Mesenchymal stem cell (in vitro differentiated cells and primary cell): ENCODE data around the gene ANKRD12.

Source experiments
- DNase-seq: peaks from one replicate; pipeline ENCODE4 v3.0.0-alpha.2; 2013
- H2AFZ ChIP-seq: one replicate; pipeline ENCODE4 v1.6.1; 2013; ENCODE audit warnings: low read depth, mild to moderate bottlenecking, control low read depth, inconsistent platforms, low read length, moderate library complexity
- H2AK5ac ChIP-seq: 2 replicates; pipeline ENCODE4 v1.6.1; 2013; ENCODE audit warnings: low read length, moderate library complexity, mild to moderate bottlenecking, inconsistent platforms; ENCODE audit not compliant: severe bottlenecking
- H2BK120ac ChIP-seq: one replicate; pipeline ENCODE4 v1.6.1; 2013; ENCODE audit warnings: low read depth, mild to moderate bottlenecking, inconsistent platforms, low read length, moderate library complexity
- H2BK12ac ChIP-seq, 2 experiments: one replicate each; pipeline ENCODE4 v1.6.1; 2013; ENCODE audit warnings: inconsistent platforms in 2 of 2, low read length in 2 of 2, mild to moderate bottlenecking in 2 of 2, moderate library complexity in 2 of 2, control low read depth in 1 of 2
- H2BK15ac ChIP-seq: one replicate; pipeline ENCODE4 v1.6.1; 2013; ENCODE audit warnings: mild to moderate bottlenecking, low read depth, inconsistent platforms; ENCODE audit not compliant: poor library complexity, severe bottlenecking
- H2BK5ac ChIP-seq: 2 replicates; pipeline ENCODE4 v1.6.1; 2013; ENCODE audit warnings: low read depth, mild to moderate bottlenecking, low read length, control low read depth, inconsistent platforms; ENCODE audit not compliant: poor library complexity, severe bottlenecking
- H3K14ac ChIP-seq, 2 experiments: one replicate each; pipeline ENCODE4 v1.6.1; 2013; ENCODE audit warnings: inconsistent platforms in 2 of 2, low read length in 2 of 2, control low read depth in 1 of 2, mild to moderate bottlenecking in 1 of 2, moderate library complexity in 1 of 2
- H3K18ac ChIP-seq, 2 experiments: one replicate each; pipeline ENCODE4 v1.6.1; 2013; ENCODE audit warnings: inconsistent platforms in 2 of 2, low read length in 2 of 2, control low read depth in 1 of 2, low read depth in 1 of 2, mild to moderate bottlenecking in 1 of 2
- H3K23ac ChIP-seq, 2 experiments: one replicate each; pipeline ENCODE4 v1.6.1; 2013; ENCODE audit warnings: inconsistent platforms in 2 of 2, low read length in 2 of 2, mild to moderate bottlenecking in 2 of 2, moderate library complexity in 2 of 2, control low read depth in 1 of 2
- H3K27ac ChIP-seq: 2 replicates; pipeline ENCODE4 v1.5.1; 2013; ENCODE audit warnings: mild to moderate bottlenecking, moderate library complexity, low read length, control low read depth, inconsistent platforms; ENCODE audit not compliant: poor library complexity, severe bottlenecking
- H3K27me3 ChIP-seq, 2 experiments: 2 replicates each; pipeline versions ENCODE4 v1.6.1 to v1.7.0; 2013; ENCODE audit warnings: low read length in 2 of 2, mild to moderate bottlenecking in 2 of 2, moderate library complexity in 2 of 2, control low read depth in 1 of 2, inconsistent platforms in 1 of 2; ENCODE audit not compliant: control insufficient read depth in 1 of 2, insufficient read depth in 1 of 2
- H3K36me3 ChIP-seq, 2 experiments: 2 replicates each; pipeline versions ENCODE4 v1.6.1 to v1.7.0; 2013; ENCODE audit warnings: low read length in 2 of 2, control low read depth in 1 of 2, inconsistent platforms in 1 of 2, low read depth in 1 of 2, mild to moderate bottlenecking in 1 of 2; ENCODE audit not compliant: insufficient read depth in 2 of 2, control insufficient read depth in 1 of 2
- H3K4ac ChIP-seq, 2 experiments: one replicate each; pipeline ENCODE4 v1.6.1; 2013; ENCODE audit warnings: inconsistent platforms in 2 of 2, low read length in 2 of 2, mild to moderate bottlenecking in 2 of 2, moderate library complexity in 2 of 2, control low read depth in 1 of 2, low read depth in 1 of 2
- H3K4me1 ChIP-seq: 2 replicates; pipeline ENCODE4 v1.6.1; 2013; ENCODE audit warnings: low read depth, low read length, control low read depth; ENCODE audit not compliant: control insufficient read depth, insufficient read depth
- H3K4me2 ChIP-seq: 2 replicates; pipeline ENCODE4 v1.6.1; 2013; ENCODE audit warnings: low read length, mild to moderate bottlenecking, inconsistent platforms; ENCODE audit not compliant: poor library complexity, severe bottlenecking
- H3K4me3 ChIP-seq, 2 experiments: 2 replicates each; pipeline versions ENCODE4 v1.5.1 to v1.7.0; 2013; ENCODE audit warnings: low read length in 2 of 2, mild to moderate bottlenecking in 2 of 2, control low read depth in 1 of 2, low read depth in 1 of 2; ENCODE audit not compliant: insufficient read depth in 1 of 2
- H3K79me1 ChIP-seq: replicated peaks from 2 replicates; pipeline ENCODE4 v1.6.1; 2013; ENCODE audit warnings: mild to moderate bottlenecking, control low read depth, low read length, inconsistent platforms; ENCODE audit not compliant: poor library complexity, severe bottlenecking
- H3K9ac ChIP-seq: 2 replicates; pipeline ENCODE4 v1.7.0; 2013; ENCODE audit warnings: mild to moderate bottlenecking, low read length, moderate library complexity
- H3K9me3 ChIP-seq: 2 replicates; pipeline ENCODE4 v1.7.0; 2013; ENCODE audit warnings: mild to moderate bottlenecking, low read length; ENCODE audit not compliant: control insufficient read depth
- H4K8ac ChIP-seq: one replicate; pipeline ENCODE4 v1.6.1; 2013; ENCODE audit warnings: inconsistent platforms, mild to moderate bottlenecking, low read length, moderate library complexity
- H4K91ac ChIP-seq: one replicate; pipeline ENCODE4 v1.6.1; 2013; ENCODE audit warnings: mild to moderate bottlenecking, low read length, inconsistent platforms
- WGBS: methylation state at CpG from one replicate; pipeline ENCODE4 v1.1.7; 2013; ENCODE audit warnings: mixed read lengths; 5-methylcytosine and 5-hydroxymethylcytosine counted together

Gene ANKRD12

DNA sequence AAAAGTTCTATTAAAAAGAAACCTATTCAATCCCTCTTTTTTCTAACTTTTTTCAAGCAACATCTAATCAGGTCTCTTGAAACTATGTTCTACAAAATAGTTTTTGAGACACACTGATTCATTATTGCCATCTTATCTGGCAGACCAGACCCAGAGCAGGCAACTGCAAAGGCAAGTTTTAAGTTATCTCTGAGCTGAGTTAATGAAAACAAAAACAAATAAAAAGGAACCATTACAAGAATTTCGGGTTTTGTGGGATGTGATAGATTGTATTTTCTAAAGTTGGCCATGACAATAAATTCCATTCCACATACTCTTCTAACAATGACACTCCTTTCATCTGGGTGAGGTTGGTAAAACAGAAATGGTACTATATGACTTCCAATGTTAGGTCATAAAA lies 182.8 kb downstream of the ANKRD12 start:
- no peak overlapping the region for H2AFZ ChIP-seq
- no peak overlapping the region for H3K4me3 ChIP-seq
- H3K9ac ChIP-seq: no peak overlapping the region
- no peaks in the 10 kb centered on the region for H3K36me3 ChIP-seq
- no peak overlapping the region for H2BK5ac ChIP-seq
- no peak overlapping the region for H3K23ac ChIP-seq
- no peaks in the 10 kb centered on the region for H3K79me1 ChIP-seq
- H2BK12ac ChIP-seq: no peak overlapping the region
- no peak overlapping the region for H4K8ac ChIP-seq
- WGBS: no CpG with 5 or more reads among the region's 1 CpG
- peaks cover 9% of the 10 kb centered on the region for H3K9me3 ChIP-seq
- H2BK120ac ChIP-seq: no peak overlapping the region
- H3K27me3 ChIP-seq: no peaks in the 10 kb centered on the region
- H3K27ac ChIP-seq: no peak overlapping the region
- no peak overlapping the region for H3K18ac ChIP-seq
- no peak overlapping the region for H4K91ac ChIP-seq
- no peak overlapping the region for H3K4ac ChIP-seq
- no peak overlapping the region for H2BK15ac ChIP-seq
- H3K4me2 ChIP-seq: no peak overlapping the region
- H3K14ac ChIP-seq: no peak overlapping the region
- H3K4me1 ChIP-seq: peaks cover 5% of the 10 kb centered on the region
- no peak overlapping the region for H2AK5ac ChIP-seq
- no peak for DNase-seq

GRCh38 chr18:9321017-9321452 lies 184.5 kb downstream of the ANKRD12 start:
- no peak overlapping the region for H4K8ac ChIP-seq
- H3K4me2 ChIP-seq: no peak overlapping the region
- no peaks in the 10 kb centered on the region for H3K79me1 ChIP-seq
- no peak overlapping the region for H3K14ac ChIP-seq
- H3K36me3 ChIP-seq: no peaks in the 10 kb centered on the region
- H3K4me1 ChIP-seq: peaks cover 5% of the 10 kb centered on the region
- no peak overlapping the region for H3K9ac ChIP-seq
- H2BK15ac ChIP-seq: no peak overlapping the region
- H3K4me3 ChIP-seq: no peak overlapping the region
- no peak overlapping the region for H2AK5ac ChIP-seq
- no peaks in the 10 kb centered on the region for H3K27me3 ChIP-seq
- no peak overlapping the region for H2BK5ac ChIP-seq
- H2BK12ac ChIP-seq: no peak overlapping the region
- no peak overlapping the region for H3K18ac ChIP-seq
- H2AFZ ChIP-seq: no peak overlapping the region
- H4K91ac ChIP-seq: no peak overlapping the region
- H3K9me3 ChIP-seq: peaks cover 7% of the 10 kb centered on the region
- H3K23ac ChIP-seq: no peak overlapping the region
- WGBS: 46% methylated on average over 3 of the region's 4 CpGs
- H2BK120ac ChIP-seq: no peak overlapping the region
- no peak overlapping the region for H3K27ac ChIP-seq
- H3K4ac ChIP-seq: no peak overlapping the region
- peak; percentile 71 for DNase-seq

GRCh38 chr18:9321736-9322135 lies 185.2 kb downstream of the ANKRD12 start:
- Histone ChIP-seq H3K4me2 (no peak overlapping the region), H3K27me3 (no peaks in the 10 kb centered on the region), H3K9me3 (peaks cover 5% of the 10 kb centered on the region), H3K14ac (no peak overlapping the region), H3K23ac (no peak overlapping the region), H4K91ac (peak overlapping the region; percentile 9), H3K4me3 (no peak overlapping the region), H2BK120ac (no peak overlapping the region), H3K79me1 (no peaks in the 10 kb centered on the region), H3K4me1 (peaks cover 5% of the 10 kb centered on the region), H3K9ac (no peak overlapping the region), H2AK5ac (peak overlapping the region; percentile 79), H2BK5ac (no peak overlapping the region), H4K8ac (no peak overlapping the region), H3K18ac (peak overlapping the region; percentile 49 to 84), H2BK15ac (no peak overlapping the region), H2BK12ac (peak overlapping the region; percentile 22 to 92), H3K36me3 (no peaks in the 10 kb centered on the region), H3K4ac (peak overlapping the region in 1 of 2 experiments; percentile 5), H2AFZ (no peak overlapping the region), H3K27ac (no peak overlapping the region)
- no peak for DNase-seq
- 92% methylated on average over 4 of the region's 4 CpGs for WGBS

- no peak overlapping the region for H3K4me3 ChIP-seq
- 82% methylated on average over 2 of the region's 2 CpGs for WGBS
- H2BK15ac ChIP-seq: no peak overlapping the region
- peak overlapping the region in 1 of 2 experiments; percentile 21 for H3K18ac ChIP-seq
- H3K79me1 ChIP-seq: no peaks in the 10 kb centered on the region
- no peaks in the 10 kb centered on the region for H3K36me3 ChIP-seq
- no peak overlapping the region for H3K14ac ChIP-seq
- H3K27me3 ChIP-seq: no peaks in the 10 kb centered on the region
- no peak overlapping the region for H2AFZ ChIP-seq
- no peak overlapping the region for H2AK5ac ChIP-seq
- H3K9me3 ChIP-seq: no peaks in the 10 kb centered on the region
- no peak overlapping the region for H2BK120ac ChIP-seq
- no peak overlapping the region for H3K9ac ChIP-seq
- no peak overlapping the region for H4K91ac ChIP-seq
- H3K4me1 ChIP-seq: peaks cover 5% of the 10 kb centered on the region
- no peak for DNase-seq
- H3K23ac ChIP-seq: no peak overlapping the region
- H3K4ac ChIP-seq: no peak overlapping the region
- H4K8ac ChIP-seq: no peak overlapping the region
- H2BK5ac ChIP-seq: no peak overlapping the region
- no peak overlapping the region for H3K4me2 ChIP-seq
- H3K27ac ChIP-seq: no peak overlapping the region
- peak overlapping the region; percentile 47 to 67 for H2BK12ac ChIP-seq
Measured at GRCh38 chr18:9322744-9323143, 186.2 kb downstream of the ANKRD12 start.
